Naive thymus-derived CD8-positive, alpha-beta T cell (primary cell): ENCODE measurements around the gene SLF1. TPM values are rescaled to one million over a fixed set of nuclear protein-coding genes. Genes with fewer than 3 reads are reported as not detected.

Experiments
- ATAC-seq, 2 donors: fragments of 150-1000 bp; cut with Tn5 transposase in 1 of 2; sonication (Bioruptor Pico), chemical (Tn5 transposase) in 1 of 2; 1 replicate in 1 of 2; 2 replicates in 1 of 2; pipeline ENCODE4 v1.10.0; 2021; ENCODE audit warnings: mild to moderate bottlenecking in 2 of 2, moderate library complexity in 2 of 2
- POLR2A ChIA-PET: fragments of 350-600 bp; sonication (Branson Sonifier 250); formaldehyde crosslinking; loops from one replicate; lab custom pipeline; 2021; ENCODE audit warnings: antibody characterized with exemption; lab: Charles Lee
- DNase-seq, 10 donors: peaks; one replicate each; pipeline versions ENCODE4 v3.0.0 to v3.0.0-alpha.2; 2020 to 2022
- H3K27ac Mint-ChIP-seq, 10 donors: one replicate each; pipeline ENCODE4 v1.8.0; 2020 to 2022; ENCODE audit warnings: mild to moderate bottlenecking in 10 of 10, mixed read lengths in 10 of 10, moderate library complexity in 4 of 10, inconsistent platforms in 1 of 10
- H3K27me3 Mint-ChIP-seq, 5 donors: one replicate each; pipeline ENCODE4 v1.8.0; 2021 to 2022; ENCODE audit warnings: mixed read lengths in 5 of 5
- H3K36me3 Mint-ChIP-seq, 3 donors: one replicate each; pipeline ENCODE4 v1.8.0; 2020 to 2022; ENCODE audit warnings: mixed read lengths in 3 of 3, mild to moderate bottlenecking in 2 of 3, inconsistent platforms in 1 of 3
- H3K4me1 Mint-ChIP-seq, 4 donors: one replicate each; pipeline ENCODE4 v1.8.0; 2021 to 2022; ENCODE audit warnings: mixed read lengths in 4 of 4
- H3K4me3 Mint-ChIP-seq, 10 donors: one replicate each; pipeline ENCODE4 v1.8.0; 2020 to 2022; ENCODE audit warnings: mild to moderate bottlenecking in 10 of 10, mixed read lengths in 10 of 10, moderate library complexity in 6 of 10, inconsistent platforms in 1 of 10
- H3K9me3 Mint-ChIP-seq, 9 donors: one replicate each; pipeline ENCODE4 v1.8.0; 2020 to 2022; ENCODE audit warnings: mixed read lengths in 9 of 9, mild to moderate bottlenecking in 3 of 9, inconsistent platforms in 1 of 9, moderate library complexity in 1 of 9
- polyA plus RNA-seq, 3 donors: library from polyadenylated mRNA; unstranded; fragments of 300-500 nt; fragmentation: Illumina TruSeq; gene quantifications; one replicate each; pipeline ENCODE4 v1.2.3, GENCODE V29; 2021
- total RNA-seq, 8 experiments: library from RNA in 2 of 8; stranded (reverse) in 2 of 8; gene quantifications; one replicate each; pipeline ENCODE4 v1.2.3 and lab custom pipeline; 2021 to 2026

SLF1 gene
- total and polyA plus RNA-seq, 5 experiments from 2014 or later: 3.3 to 12.4 (median 7.9) TPM

DNA sequence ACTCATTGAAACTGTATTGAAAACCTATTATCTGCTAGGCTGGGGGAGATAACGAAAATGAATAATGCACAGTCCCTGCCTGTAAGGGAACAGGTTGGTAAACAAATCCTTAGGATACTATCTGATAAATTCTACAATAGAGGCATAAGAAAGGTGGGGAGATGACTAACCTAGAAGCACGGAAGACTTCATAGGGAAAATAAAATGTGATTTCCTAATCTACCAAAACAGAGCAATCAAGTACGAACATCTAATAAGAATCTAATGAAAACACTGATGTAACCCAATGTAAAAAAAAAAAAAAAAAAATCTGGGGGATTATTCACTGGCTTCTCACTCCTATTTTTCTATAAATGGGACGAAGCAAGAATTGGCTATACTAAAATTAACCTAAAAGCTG lies 124.4 kb downstream of the SLF1 start:
- no peak overlapping the region for H3K4me3 Mint-ChIP-seq
- DNase-seq (no peak), ATAC-seq (no peak)
- H3K36me3 Mint-ChIP-seq: no peaks in the 10 kb centered on the region
- peaks cover 0 to 14% (median 0%) of the 10 kb centered on the region in 4 donors for H3K4me1 Mint-ChIP-seq
- no peak overlapping the region for H3K27ac Mint-ChIP-seq
- H3K9me3 Mint-ChIP-seq: no peaks in the 10 kb centered on the region
- POLR2A ChIA-PET: no interaction called here
- peaks cover 0 to 7% (median 2%) of the 10 kb centered on the region in 5 donors for H3K27me3 Mint-ChIP-seq

DNA sequence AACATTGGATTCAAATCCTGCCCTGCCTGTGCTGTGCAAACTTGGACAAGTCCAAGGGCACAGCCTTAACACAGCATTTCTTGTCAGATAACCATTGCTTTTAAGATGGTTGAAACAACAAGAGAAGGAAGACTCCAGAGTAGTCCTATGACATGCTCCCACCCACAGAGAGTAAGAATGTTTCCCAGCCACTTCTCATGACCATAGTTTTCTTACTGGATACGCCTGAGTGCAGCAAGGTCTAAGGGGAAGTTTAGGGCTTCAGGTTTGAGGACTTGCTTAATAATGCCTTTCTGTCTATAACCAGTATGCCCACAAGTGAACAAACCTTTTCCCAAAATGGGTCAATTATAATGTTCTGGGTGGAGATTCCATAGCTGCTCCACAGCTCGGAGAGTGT lies 126.4 kb downstream of the SLF1 start:
- peaks cover 0 to 7% (median 2%) of the 10 kb centered on the region in 5 donors for H3K27me3 Mint-ChIP-seq
- H3K4me1 Mint-ChIP-seq: peaks cover 0 to 22% (median 0%) of the 10 kb centered on the region in 4 donors
- no peaks in the 10 kb centered on the region for H3K9me3 Mint-ChIP-seq
- no peak overlapping the region for H3K4me3 Mint-ChIP-seq
- no peak overlapping the region for H3K27ac Mint-ChIP-seq
- DNase-seq (no peak), ATAC-seq (no peak)
- POLR2A ChIA-PET: no interaction called here
- no peaks in the 10 kb centered on the region for H3K36me3 Mint-ChIP-seq

DNA sequence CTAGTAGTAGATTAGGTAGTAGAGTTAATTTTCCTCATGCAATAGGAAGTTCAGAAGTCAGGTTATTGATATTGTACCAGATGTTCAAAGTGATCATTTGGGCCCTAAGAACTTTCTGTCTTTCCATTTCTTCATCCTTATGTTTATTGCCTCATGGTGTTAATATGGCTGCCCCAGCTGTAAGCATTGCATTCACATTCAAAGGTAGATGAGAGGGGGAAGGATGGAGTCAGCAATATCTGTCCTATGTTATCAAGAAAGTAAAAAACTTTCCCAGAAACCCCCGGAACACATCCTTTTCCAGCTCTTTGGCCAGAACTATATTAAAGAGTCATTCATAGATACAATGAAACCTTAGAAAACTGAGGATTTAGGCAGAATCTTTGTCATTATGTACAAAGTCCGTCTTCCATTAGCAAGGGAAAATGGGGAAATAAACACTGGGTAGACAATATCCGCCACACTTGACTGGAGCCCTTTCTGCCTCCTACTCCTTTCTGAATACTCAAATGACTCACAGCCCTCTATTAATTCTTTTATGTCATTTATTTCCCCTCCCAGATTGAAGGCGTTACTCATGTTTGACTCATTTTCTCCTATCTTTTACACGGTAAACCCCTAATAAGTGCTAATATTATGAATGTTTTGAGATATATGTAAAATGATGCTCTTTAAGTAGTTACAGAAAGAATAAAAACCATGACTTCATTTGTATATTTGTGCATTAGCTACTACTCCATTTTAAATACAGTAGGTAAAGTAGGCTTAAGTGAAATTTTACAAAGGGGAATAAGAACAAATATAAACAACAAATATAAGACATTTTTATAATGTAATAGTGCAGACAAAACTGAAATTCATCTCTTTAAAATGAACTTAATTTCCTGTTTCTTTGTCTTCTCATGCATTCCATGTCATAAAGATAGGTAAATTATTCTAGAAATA lies 127.6 kb downstream of the SLF1 start:
- no peaks in the 10 kb centered on the region for H3K9me3 Mint-ChIP-seq
- H3K27ac Mint-ChIP-seq: no peak overlapping the region
- H3K4me3 Mint-ChIP-seq: no peak overlapping the region
- ATAC-seq: no peak
- POLR2A ChIA-PET: no interaction called here
- H3K4me1 Mint-ChIP-seq: peaks cover 0 to 22% (median 0%) of the 10 kb centered on the region in 4 donors
- DNase-seq: no peak
- H3K27me3 Mint-ChIP-seq: peaks cover 0 to 7% (median 2%) of the 10 kb centered on the region in 5 donors
- no peaks in the 10 kb centered on the region for H3K36me3 Mint-ChIP-seq

DNA sequence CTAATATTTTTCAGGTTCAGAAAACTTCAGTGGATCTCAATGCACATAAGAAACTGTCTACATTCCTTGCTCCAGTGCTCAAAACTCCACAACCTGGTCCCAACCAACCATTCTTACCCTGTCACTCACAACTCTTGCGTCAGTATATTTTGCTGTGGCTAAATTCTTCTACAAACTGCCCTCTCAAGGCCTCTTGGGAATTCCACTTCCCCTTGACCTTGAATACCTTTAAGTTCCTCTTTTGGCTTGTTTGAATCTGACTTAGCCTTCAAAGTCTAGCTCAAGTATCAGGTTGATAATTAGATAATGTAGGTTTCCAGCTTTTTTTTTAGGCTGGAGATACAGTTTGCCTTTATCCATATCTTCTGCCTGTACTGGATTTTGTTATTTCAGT lies 128.3 kb downstream of the SLF1 start:
- POLR2A ChIA-PET: no interaction called here

More for the DNA sequence above, 128.3 kb downstream of the SLF1 start:
- Mint-ChIP-seq H3K9me3 (no peaks in the 10 kb centered on the region), H3K4me3 (no peak overlapping the region), H3K36me3 (no peaks in the 10 kb centered on the region), H3K27me3 (peaks cover 0 to 7% (median 2%) of the 10 kb centered on the region in 5 donors), H3K27ac (no peak overlapping the region), H3K4me1 (peaks cover 0 to 22% (median 0%) of the 10 kb centered on the region in 4 donors)
- ATAC-seq: no peak
- no peak for DNase-seq

Other genes starting within 250 kb of the SLF1 start
- gene KIAA0825, start 65 bp upstream of the SLF1 start, total RNA-seq: 1 to 10 TPM; 1.2 to 1.6 TPM
- gene KIAA0825, start 65 bp upstream of the SLF1 start, polyA plus RNA-seq: 1 to 10 TPM in 1 of 3 donors, under 1 TPM in 2; 0.74 to 1.1 (median 0.81) TPM